GM12891 (cell line): Measurements from ENCODE around the gene HLA-F.

ENCODE experiments used
- DNase-seq: peaks from one replicate; pipeline ENCODE4 v3.0.0; 2011; ENCODE audit warnings: low spot score; ENCODE audit not compliant: insufficient read length
- FAIRE-seq: peaks from 2 replicates; lab custom pipeline; 2011; peaks lifted over from hg19 to GRCh38; lab: Jason Lieb, UNC
- PAX5 ChIP-seq: IDR thresholded peaks from 2 replicates; pipeline ENCODE4 v1.6.1; 2011; ENCODE audit warnings: low read length, moderate library complexity, mild to moderate bottlenecking; ENCODE audit not compliant: insufficient read depth, severe bottlenecking
- POLR2A ChIP-seq: IDR thresholded peaks from 2 replicates; pipeline ENCODE4 v1.6.1; 2011; ENCODE audit warnings: low read depth, low read length, control low read depth
- POLR2AphosphoS5 ChIP-seq: IDR thresholded peaks from 2 replicates; pipeline ENCODE4 v1.6.1; 2011; ENCODE audit warnings: low read depth, low read length, control low read depth
- POU2F2 ChIP-seq: IDR thresholded peaks from 2 replicates; pipeline ENCODE4 v1.6.1; 2011; ENCODE audit warnings: low read depth, mild to moderate bottlenecking, control low read depth, low read length, moderate library complexity
- SPI1 ChIP-seq: IDR thresholded peaks from 2 replicates; pipeline ENCODE4 v1.6.1; 2011; ENCODE audit warnings: low read depth, low read length, control low read depth
- TAF1 ChIP-seq: IDR thresholded peaks from 2 replicates; pipeline ENCODE4 v1.6.1; 2011; ENCODE audit warnings: low read depth, low read length, control low read depth

The HLA-F gene

DNA sequence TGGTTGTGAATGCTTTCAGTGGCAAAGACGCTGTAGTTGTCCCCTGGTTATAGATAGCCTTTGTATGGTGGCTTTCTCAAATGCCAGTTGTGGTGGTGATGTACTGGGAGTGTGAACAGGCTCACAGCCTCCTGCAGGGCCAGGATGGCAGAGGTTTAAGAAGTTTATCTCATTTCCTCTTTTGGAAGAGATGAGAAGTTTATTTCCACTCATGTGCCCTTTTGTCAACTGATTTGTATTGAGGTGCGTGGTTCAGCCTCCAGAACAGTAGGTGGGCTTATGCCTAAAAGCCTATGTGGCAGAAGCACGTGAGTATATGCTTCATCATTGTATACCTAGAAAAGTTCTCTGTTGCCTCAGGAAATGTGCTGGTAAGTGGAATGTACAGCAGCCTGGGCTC is 28.6 kb upstream of the HLA-F start:
- FAIRE-seq = no peak
- TF ChIP-seq SPI1 (peak; percentile 65), POU2F2 (no peak)
- no peak for DNase-seq

DNA sequence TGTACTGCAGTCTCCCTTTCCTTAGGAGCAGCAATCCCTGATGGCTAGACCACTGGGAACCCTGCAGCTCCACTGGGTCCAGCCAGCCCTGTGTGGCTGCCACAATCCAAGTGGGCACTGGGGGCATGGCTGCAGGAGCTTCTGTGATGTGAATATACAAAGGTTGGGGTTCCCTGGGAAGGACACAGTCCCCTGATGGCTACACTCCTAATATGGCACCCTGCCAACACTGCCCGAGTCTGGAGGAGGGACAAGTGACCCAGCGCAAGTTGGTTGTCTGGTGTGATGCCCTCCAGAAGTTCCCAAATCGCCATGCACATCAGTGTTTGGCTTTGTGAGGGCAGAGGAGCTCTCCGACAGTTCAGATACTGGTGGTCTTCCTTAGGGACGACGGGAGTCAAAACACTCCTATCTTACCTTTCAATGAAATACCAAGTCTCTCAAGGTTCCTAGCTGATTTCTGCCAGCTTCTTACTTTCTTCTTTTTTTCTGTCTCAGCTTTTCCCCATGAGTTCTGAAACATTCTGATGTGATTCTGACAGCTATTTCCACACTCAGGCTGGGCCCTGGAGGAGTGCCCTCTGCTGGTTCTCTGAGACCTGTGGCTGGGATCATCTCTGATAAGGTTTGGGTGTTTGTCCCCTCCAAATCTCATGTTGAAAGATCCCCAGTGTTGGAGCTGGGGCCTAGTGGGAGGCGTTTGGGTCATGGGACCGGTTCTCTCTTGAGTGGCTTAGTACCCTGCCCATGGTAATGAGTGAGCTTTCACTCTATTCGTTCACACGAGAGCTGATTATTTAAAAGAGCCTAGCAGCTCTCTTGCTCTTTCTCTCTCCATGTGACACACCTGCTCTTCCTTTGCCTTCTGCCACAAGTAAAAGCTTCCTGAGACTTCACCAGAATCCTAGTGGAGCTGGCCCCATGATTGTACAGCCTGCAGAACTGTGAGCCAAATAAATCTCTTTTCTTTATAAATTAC is 26.8 kb upstream of the HLA-F start:
- peak; percentile 41 for FAIRE-seq
- TF ChIP-seq POLR2A (no peak), PAX5 (no peak), POU2F2 (no peak), POLR2AphosphoS5 (no peak), SPI1 (no peak), TAF1 (no peak)
- no peak for DNase-seq

DNA sequence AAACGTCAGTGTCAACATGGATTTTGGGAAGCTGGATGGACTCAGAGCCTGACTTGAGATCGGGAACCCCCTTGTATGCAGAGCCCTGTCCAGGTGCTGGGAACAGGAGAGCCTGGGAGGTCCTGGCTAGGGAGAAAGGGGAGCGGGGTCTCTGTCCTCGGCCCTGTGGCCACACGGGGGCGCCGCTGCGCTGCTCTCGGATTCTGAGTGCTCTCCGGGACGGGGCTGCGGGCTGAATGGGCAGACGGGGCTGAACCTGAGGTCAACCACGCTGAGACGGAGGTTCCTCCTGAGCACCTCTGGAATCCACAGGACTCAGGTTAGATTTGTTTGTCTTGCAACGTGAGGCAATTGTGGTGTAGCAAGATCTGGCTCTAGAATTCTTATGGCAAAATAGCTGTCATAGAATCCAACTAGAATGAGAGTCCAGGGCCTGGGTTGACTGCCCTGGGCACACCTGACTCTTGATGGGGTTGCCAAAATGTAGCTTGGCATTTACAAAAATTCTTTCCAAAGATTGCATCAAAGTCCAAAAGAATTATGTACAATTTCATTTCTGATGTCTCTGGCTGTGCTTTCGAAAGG is 20.6 kb upstream of the HLA-F start:
- FAIRE-seq (peak; percentile 59), DNase-seq (peak; percentile 43)
- TF ChIP-seq POLR2AphosphoS5 (no peak), POU2F2 (no peak), PAX5 (no peak), TAF1 (no peak), POLR2A (no peak)

DNA sequence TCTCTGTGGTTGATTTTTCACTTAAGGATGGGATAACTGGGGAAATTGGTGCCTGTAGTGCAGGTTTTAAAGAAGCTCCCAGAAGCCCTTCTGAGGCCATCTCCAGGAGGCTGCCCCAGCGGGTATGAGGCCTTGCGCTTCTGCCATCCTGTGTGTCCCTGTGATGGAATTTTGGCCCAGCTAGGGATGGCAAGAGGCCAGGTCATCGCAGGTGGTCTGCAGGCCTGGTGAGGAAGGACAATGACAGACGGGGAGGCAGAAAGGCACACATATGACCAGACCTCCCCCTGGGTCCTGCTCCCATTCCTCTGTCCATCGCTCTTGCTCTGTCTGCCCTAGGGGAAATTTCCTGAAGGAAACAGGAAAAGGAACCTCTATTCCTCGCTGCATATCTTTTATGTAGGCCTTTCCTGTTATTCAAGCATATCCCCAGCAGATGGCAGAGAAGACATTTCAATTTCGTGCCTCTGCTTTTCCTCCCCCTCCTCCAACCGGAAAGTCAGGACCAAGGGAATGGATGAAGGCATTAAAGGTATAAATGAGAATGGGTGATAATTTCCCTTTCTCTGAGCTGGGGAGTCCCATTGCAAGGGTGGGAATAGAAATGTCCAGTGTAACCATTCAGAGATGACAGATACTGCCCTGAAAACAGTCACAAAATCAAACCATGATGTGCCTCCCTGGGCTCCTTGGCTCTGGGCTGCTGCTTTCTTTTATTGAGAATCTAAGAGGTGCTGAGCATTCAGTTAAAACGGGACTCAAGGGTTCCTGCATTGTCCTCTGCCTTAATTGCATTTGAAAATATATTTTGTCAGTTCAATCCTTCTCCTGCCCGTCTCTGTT is 17.6 kb upstream of the HLA-F start:
- FAIRE-seq (peak; percentile 57), DNase-seq (no peak)
- TF ChIP-seq PAX5 (no peak), TAF1 (no peak), SPI1 (no peak), POLR2AphosphoS5 (no peak), POU2F2 (no peak), POLR2A (no peak)

DNA sequence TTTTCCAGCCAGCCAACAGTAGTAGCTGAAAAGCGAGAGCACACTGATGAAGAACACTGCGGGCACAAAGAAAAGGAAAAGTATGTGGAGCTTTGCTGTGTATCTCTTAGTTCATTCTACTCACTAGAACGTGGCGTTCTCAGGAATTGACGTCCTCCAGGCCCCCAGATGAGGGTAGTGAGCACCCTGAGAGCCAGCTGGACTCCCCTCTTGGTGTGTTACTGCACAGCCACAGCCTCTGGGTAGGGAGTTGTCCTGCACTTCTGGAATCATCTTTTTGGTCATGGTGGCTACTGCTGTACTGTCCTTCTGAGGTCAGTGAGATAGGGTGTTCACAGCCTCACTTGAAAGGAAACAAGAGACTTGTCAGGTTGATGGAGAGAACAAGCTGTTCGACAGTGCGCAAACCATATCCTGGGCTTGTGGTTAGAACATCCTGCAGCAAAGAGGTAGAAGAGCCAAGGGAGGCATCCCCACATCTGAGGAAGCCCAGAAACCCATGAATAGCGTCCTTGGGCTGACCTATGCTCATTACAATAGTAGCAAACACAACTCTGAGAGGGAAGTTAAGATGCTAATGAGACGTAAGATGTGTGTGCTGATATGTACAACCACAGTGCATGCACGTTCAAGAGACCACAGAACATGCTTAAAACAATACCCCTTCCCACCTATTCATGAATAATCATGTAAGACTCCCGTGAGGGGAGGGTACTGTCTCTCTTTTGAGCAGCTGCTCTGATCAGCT is 14.6 kb upstream of the HLA-F start:
- TF ChIP-seq PAX5 (no peak), POLR2A (no peak), POU2F2 (0 out of 2 replicates have a peak, but pooled peaks have one; percentile 39)
- FAIRE-seq (peak; percentile 83), DNase-seq (no peak)

DNA sequence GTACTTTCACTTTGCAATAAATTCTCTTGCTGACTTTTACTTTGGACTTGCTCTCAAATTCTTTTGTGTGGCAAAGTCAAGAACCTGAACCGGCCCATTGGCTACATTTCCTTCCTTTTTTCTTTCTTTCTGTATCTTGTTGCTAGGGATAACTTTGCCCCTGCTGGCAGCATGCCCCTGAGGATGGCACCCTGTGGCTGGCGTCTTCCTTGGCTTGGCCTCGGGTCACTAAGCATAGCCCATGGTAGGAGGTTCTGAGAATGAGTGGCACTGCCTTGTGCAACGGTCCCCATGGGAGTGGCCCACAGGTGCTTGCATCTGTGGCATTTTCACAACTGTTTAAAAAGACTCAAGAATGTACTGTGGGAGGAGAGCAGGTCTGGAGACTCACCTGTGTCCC is 14.0 kb upstream of the HLA-F start:
- TF ChIP-seq POLR2A (no peak), SPI1 (no peak), POU2F2 (no peak)
- FAIRE-seq (no peak), DNase-seq (no peak)

DNA sequence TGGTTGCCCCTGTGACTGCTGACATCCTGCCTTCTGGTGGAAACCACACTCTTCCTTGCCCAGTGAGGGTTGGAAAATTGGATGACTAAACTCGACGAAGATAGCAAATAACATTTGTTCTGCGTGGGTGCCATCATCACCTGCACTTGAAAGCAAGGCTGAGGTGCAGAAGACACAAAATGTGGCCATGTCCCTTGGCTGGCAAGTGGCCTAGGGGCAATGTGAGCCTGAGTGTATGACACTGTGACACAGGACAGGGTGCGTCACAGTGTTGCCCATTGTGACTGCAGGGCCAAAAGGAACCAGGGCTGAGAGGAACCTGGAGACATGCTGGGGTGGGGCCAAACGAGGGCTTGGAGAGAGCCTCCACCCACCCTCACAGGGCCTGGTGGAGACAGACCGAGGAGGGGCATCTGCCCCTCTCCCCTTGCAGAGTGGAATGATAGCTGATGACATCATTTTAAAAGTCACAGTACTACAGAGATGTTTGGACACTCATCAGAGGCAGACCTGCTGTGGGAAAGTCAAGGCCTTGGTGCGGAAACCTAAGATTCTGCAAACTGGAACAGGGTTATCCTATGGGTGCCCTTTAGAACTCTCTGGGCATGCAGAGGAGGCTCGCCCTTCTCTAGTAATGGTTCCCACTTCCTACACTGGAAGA is 12.8 kb upstream of the HLA-F start:
- FAIRE-seq (no peak), DNase-seq (no peak)
- TF ChIP-seq POLR2AphosphoS5 = no peak
- no peak for TF ChIP-seq TAF1
- no peak for TF ChIP-seq POU2F2
- TF ChIP-seq PAX5 = no peak
- TF ChIP-seq SPI1 = no peak
- TF ChIP-seq POLR2A = no peak

DNA sequence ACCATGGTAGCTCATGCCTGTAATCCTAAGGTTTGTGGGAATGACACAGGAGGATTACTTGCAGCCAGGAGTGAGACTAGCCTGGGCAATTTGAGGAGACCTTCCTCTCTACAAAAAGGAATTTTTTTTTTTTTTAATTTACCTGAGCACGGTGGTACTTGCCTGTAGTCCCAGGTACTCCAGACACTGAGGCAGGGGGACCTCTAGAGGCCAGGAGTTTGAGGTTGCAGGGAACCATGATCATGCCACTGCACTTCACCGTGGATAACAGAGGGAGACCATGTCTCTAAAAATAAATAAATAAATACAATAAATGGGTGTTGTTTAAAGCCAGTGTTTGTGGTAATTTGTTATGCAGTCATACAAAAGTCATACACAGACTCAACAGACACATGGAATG is 2.4 kb upstream of the HLA-F start:
- FAIRE-seq (no peak), DNase-seq (no peak)
- TF ChIP-seq POLR2A = no peak
- no peak for TF ChIP-seq TAF1
- no peak for TF ChIP-seq POLR2AphosphoS5
- no peak for TF ChIP-seq PAX5
- TF ChIP-seq SPI1 = no peak
- TF ChIP-seq POU2F2 = no peak

DNA sequence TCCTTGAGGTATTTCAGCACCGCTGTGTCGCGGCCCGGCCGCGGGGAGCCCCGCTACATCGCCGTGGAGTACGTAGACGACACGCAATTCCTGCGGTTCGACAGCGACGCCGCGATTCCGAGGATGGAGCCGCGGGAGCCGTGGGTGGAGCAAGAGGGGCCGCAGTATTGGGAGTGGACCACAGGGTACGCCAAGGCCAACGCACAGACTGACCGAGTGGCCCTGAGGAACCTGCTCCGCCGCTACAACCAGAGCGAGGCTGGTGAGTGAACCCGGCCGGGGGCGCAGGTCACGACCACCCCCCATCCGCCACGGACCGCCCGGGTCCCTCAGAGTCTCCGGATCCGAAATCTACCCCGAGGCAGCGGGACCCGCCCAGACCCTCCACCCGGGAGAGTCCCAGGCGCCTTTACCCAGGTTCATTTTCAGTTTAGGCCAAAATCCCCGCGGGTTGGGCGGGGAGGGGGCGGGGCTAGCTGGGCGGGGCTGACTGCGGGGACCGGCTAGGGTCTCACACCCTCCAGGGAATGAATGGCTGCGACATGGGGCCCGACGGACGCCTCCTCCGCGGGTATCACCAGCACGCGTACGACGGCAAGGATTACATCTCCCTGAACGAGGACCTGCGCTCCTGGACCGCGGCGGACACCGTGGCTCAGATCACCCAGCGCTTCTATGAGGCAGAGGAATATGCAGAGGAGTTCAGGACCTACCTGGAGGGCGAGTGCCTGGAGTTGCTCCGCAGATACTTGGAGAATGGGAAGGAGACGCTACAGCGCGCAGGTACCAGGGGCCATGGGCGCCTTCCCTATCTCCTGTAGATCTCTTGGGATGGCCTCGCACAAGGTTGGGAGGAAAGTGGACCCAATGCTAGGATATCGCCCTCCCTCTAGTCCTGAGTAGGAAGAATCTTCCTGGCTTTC is 693 bp downstream of the HLA-F start:
- FAIRE-seq (peak; percentile 76), DNase-seq (peak; percentile 61)
- TF ChIP-seq TAF1 (peak; percentile 64; the same call in 1 of the 2 replicates), POLR2A (peak; percentile 65), POU2F2 (peak; percentile 71; the same call in 1 of the 2 replicates), SPI1 (no peak), POLR2AphosphoS5 (peak; percentile 82), PAX5 (no peak)
